WERI-Rb-1 (cell line): ENCODE measurements around the gene KLHL6.

Source experiments
- DNase-seq: peaks from one replicate; pipeline ENCODE4 v3.0.0-alpha.2; 2020
- H3K27ac ChIP-seq: fragments of 250-450 bp; sonication (Bioruptor Pico); 2 replicates; pipeline ENCODE4 v1.5.1; 2020; ENCODE audit warnings: mild to moderate bottlenecking, moderate library complexity
- H3K27me3 ChIP-seq: fragments of 250-450 bp; sonication (Bioruptor Pico); 2 replicates; pipeline ENCODE4 v1.5.1; 2021; ENCODE audit warnings: mild to moderate bottlenecking, low read depth, moderate library complexity; ENCODE audit not compliant: insufficient read depth, severe bottlenecking
- H3K36me3 ChIP-seq: fragments of 250-450 bp; sonication (Bioruptor Pico); 2 replicates; pipeline ENCODE4 v1.5.1; 2020; ENCODE audit warnings: mild to moderate bottlenecking, moderate library complexity
- H3K4me3 ChIP-seq: 2 replicates; pipeline ENCODE4 v1.5.1; 2011; ENCODE audit warnings: low read depth, mild to moderate bottlenecking, control low read depth, low read length
- H3K9me3 ChIP-seq: fragments of 250-450 bp; sonication (Bioruptor Pico); 2 replicates; pipeline ENCODE4 v1.5.1; 2021; ENCODE audit warnings: mild to moderate bottlenecking, moderate library complexity; ENCODE audit not compliant: severe bottlenecking
- CTCF ChIP-seq: IDR thresholded peaks from 2 replicates; pipeline ENCODE4 v1.5.1; 2011; ENCODE audit warnings: low read depth, mild to moderate bottlenecking, control low read depth, inconsistent platforms, low read length

KLHL6 gene

GRCh38 chr3:183502237-183503181, 53.0 kb downstream of the KLHL6 start:
- Histone ChIP-seq H3K36me3 (no peaks in the 10 kb centered on the region), H3K27ac (no peak overlapping the region), H3K27me3 (no peaks in the 10 kb centered on the region), H3K9me3 (no peaks in the 10 kb centered on the region), H3K4me3 (no peak overlapping the region)
- DNase-seq: no peak
- peak; percentile 21; the same call in 1 of the 2 replicates for TF ChIP-seq CTCF

GRCh38 chr3:183500981-183501704, 54.4 kb downstream of the KLHL6 start:
- Histone ChIP-seq H3K4me3 (no peak overlapping the region), H3K27ac (no peak overlapping the region), H3K9me3 (no peaks in the 10 kb centered on the region), H3K27me3 (no peaks in the 10 kb centered on the region), H3K36me3 (no peaks in the 10 kb centered on the region)
- no peak for TF ChIP-seq CTCF
- no peak for DNase-seq

- Histone ChIP-seq H3K27ac (no peak overlapping the region), H3K36me3 (no peaks in the 10 kb centered on the region), H3K27me3 (no peaks in the 10 kb centered on the region), H3K9me3 (no peaks in the 10 kb centered on the region), H3K4me3 (no peak overlapping the region)
- no peak for DNase-seq
- no peak for TF ChIP-seq CTCF
Observed at GRCh38 chr3:183500319-183500718, 55.2 kb downstream of the KLHL6 start.

GRCh38 chr3:183498634-183499033, 56.9 kb downstream of the KLHL6 start:
- no peaks in the 10 kb centered on the region for H3K36me3 ChIP-seq
- H3K4me3 ChIP-seq: no peak overlapping the region
- no peak overlapping the region for H3K27ac ChIP-seq
- no peaks in the 10 kb centered on the region for H3K27me3 ChIP-seq
- H3K9me3 ChIP-seq: no peaks in the 10 kb centered on the region
- no peak for TF ChIP-seq CTCF
- DNase-seq: no peak

GRCh38 chr3:183497313-183497712, 58.2 kb downstream of the KLHL6 start:
- Histone ChIP-seq H3K36me3 (no peaks in the 10 kb centered on the region), H3K27ac (no peak overlapping the region), H3K4me3 (no peak overlapping the region), H3K9me3 (no peaks in the 10 kb centered on the region), H3K27me3 (no peaks in the 10 kb centered on the region)
- no peak for TF ChIP-seq CTCF
- no peak for DNase-seq
